ENCODE data around the gene MYLK4. TPM values are rescaled to one million over a fixed set of nuclear protein-coding genes. Genes with fewer than 3 reads are reported as not detected.

The MYLK4 gene
- total RNA-seq, 1 donor from 2014 or later: 0.23 TPM

- no peak for FAIRE-seq
- H3K4me2 ChIP-seq (ENCODE audit: low read length): no peak overlapping the region
Measured at GRCh38 chr6:2640551-2640950, 110.2 kb downstream of the MYLK4 start.

DNA sequence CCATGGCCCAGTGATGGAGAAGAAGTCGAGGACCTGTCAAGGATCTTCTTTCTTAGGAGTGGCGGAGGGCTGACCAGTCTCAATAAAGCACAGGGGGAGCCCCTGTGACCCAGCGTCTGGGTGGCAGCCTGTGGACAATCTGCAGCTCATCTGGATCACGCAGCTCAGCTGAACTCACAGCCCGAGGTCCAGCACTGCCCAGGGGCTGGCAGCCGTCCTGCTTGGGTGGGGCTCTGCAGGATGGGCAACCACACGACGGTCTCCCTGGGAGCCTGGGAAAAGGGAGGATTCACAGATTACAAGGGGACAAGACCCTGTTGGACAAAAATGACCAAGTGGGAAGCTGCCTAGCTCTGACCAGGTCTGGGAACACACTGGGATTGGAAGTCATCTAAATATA is 110.8 kb downstream of the MYLK4 start:
- Mint-ChIP-seq H3K27ac (ENCODE audit: unreplicated experiment) (no peak overlapping the region), H3K9me3 (ENCODE audit: unreplicated experiment) (peaks cover 2% of the 10 kb centered on the region), H3K4me1 (ENCODE audit: low read depth, unreplicated experiment) (no peaks in the 10 kb centered on the region), H3K27me3 (ENCODE audit: low read depth, unreplicated experiment) (peaks cover 33% of the 10 kb centered on the region), H3K4me3 (ENCODE audit: unreplicated experiment) (no peak overlapping the region), H3K36me3 (ENCODE audit: low read depth, unreplicated experiment) (no peaks in the 10 kb centered on the region)
- TF ChIP-seq EZH2 (IDR thresholded peaks at IDR 0.05; ENCODE audit: insufficient read depth, low read length): no peak
- no peak for TF ChIP-seq CTCF (IDR thresholded peaks at IDR 0.05; ENCODE audit: insufficient read depth, low read depth, low read length)
- peaks cover 16% of the 10 kb centered on the region for H3K27me3 ChIP-seq (ENCODE audit: insufficient read depth, low read length)
- H3K4me3 ChIP-seq (ENCODE audit: insufficient read depth, low read depth, low read length): no peak overlapping the region
- no peaks in the 10 kb centered on the region for H3K9me3 ChIP-seq (ENCODE audit: insufficient read depth, low read depth, low read length)
- H4K20me1 ChIP-seq (ENCODE audit: insufficient read depth, low read length): no peaks in the 10 kb centered on the region
- H3K9ac ChIP-seq (ENCODE audit: low read length): no peak overlapping the region
- H3K79me2 ChIP-seq (ENCODE audit: insufficient read depth, low read length): no peaks in the 10 kb centered on the region
- no peaks in the 10 kb centered on the region for H3K36me3 ChIP-seq (ENCODE audit: insufficient read depth, low read length)
- H3K27ac ChIP-seq (ENCODE audit: low read depth, low read length): no peak overlapping the region
- H2AFZ ChIP-seq (ENCODE audit: low read depth, low read length): no peak overlapping the region
- no peak for DNase-seq (ENCODE audit: low read depth)
- no peak overlapping the region for H3K4me2 ChIP-seq (ENCODE audit: low read length)
- peaks cover under 1% of the 10 kb centered on the region for H3K4me1 ChIP-seq (ENCODE audit: insufficient read depth, low read length)
- no peak for FAIRE-seq

More at GRCh38 chr6:2640551-2640950, 110.2 kb downstream of the MYLK4 start:
- H4K20me1 ChIP-seq (ENCODE audit: insufficient read depth, low read length): no peaks in the 10 kb centered on the region
- DNase-seq (ENCODE audit: low read depth): no peak
- no peaks in the 10 kb centered on the region for H3K36me3 ChIP-seq (ENCODE audit: insufficient read depth, low read length)
- no peak overlapping the region for H2AFZ ChIP-seq (ENCODE audit: low read depth, low read length)
- H3K36me3 Mint-ChIP-seq (ENCODE audit: low read depth, unreplicated experiment): no peaks in the 10 kb centered on the region
- H3K4me3 ChIP-seq (ENCODE audit: insufficient read depth, low read depth, low read length): no peak overlapping the region
- no peaks in the 10 kb centered on the region for H3K79me2 ChIP-seq (ENCODE audit: insufficient read depth, low read length)
- H3K27ac Mint-ChIP-seq (ENCODE audit: unreplicated experiment): no peak overlapping the region
- no peaks in the 10 kb centered on the region for H3K9me3 ChIP-seq (ENCODE audit: insufficient read depth, low read depth, low read length)
- no peaks in the 10 kb centered on the region for H3K4me1 Mint-ChIP-seq (ENCODE audit: low read depth, unreplicated experiment)
- H3K27ac ChIP-seq (ENCODE audit: low read depth, low read length): no peak overlapping the region
- no peak overlapping the region for H3K9ac ChIP-seq (ENCODE audit: low read length)
- H3K27me3 Mint-ChIP-seq (ENCODE audit: low read depth, unreplicated experiment): peaks cover 33% of the 10 kb centered on the region
- no peak for TF ChIP-seq CTCF (IDR thresholded peaks at IDR 0.05; ENCODE audit: insufficient read depth, low read depth, low read length)
- TF ChIP-seq EZH2 (IDR thresholded peaks at IDR 0.05; ENCODE audit: insufficient read depth, low read length): no peak
- H3K4me1 ChIP-seq (ENCODE audit: insufficient read depth, low read length): no peaks in the 10 kb centered on the region
- peaks cover 2% of the 10 kb centered on the region for H3K9me3 Mint-ChIP-seq (ENCODE audit: unreplicated experiment)
- no peak overlapping the region for H3K4me3 Mint-ChIP-seq (ENCODE audit: unreplicated experiment)
- H3K27me3 ChIP-seq (ENCODE audit: insufficient read depth, low read length): peaks cover 16% of the 10 kb centered on the region

DNA sequence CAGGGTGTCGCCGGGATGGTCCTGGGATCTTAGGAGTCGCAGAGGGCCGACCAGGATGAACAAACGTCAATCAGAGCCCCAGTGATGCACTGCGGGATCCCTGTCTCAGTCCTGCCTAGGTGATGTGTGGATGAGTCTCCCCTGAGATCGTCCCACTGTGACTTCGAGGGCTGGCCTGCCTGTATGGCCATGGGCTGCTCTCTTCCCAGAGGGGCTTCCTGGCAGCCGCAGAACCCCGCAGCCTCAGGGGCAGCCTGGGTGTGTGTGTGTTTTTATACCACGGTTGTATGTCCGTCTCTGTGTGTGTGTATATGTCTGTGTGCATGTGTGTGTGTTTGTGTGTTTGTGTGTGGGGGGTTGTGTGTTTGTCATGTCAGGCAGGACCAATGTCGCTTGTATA is 111.6 kb downstream of the MYLK4 start:
- Mint-ChIP-seq H3K27ac (ENCODE audit: unreplicated experiment) (no peak overlapping the region), H3K27me3 (ENCODE audit: low read depth, unreplicated experiment) (peaks cover 33% of the 10 kb centered on the region), H3K36me3 (ENCODE audit: low read depth, unreplicated experiment) (no peaks in the 10 kb centered on the region), H3K9me3 (ENCODE audit: unreplicated experiment) (peaks cover 2% of the 10 kb centered on the region), H3K4me1 (ENCODE audit: low read depth, unreplicated experiment) (no peaks in the 10 kb centered on the region), H3K4me3 (ENCODE audit: unreplicated experiment) (no peak overlapping the region)
- no peak overlapping the region for H3K27ac ChIP-seq (ENCODE audit: low read depth, low read length)
- H3K79me2 ChIP-seq (ENCODE audit: insufficient read depth, low read length): no peaks in the 10 kb centered on the region
- no peak overlapping the region for H2AFZ ChIP-seq (ENCODE audit: low read depth, low read length)
- H3K9me3 ChIP-seq (ENCODE audit: insufficient read depth, low read depth, low read length): no peaks in the 10 kb centered on the region
- H4K20me1 ChIP-seq (ENCODE audit: insufficient read depth, low read length): no peaks in the 10 kb centered on the region
- TF ChIP-seq CTCF (IDR thresholded peaks at IDR 0.05; ENCODE audit: insufficient read depth, low read depth, low read length): no peak
- TF ChIP-seq EZH2 (IDR thresholded peaks at IDR 0.05; ENCODE audit: insufficient read depth, low read length): no peak
- DNase-seq (ENCODE audit: low read depth): no peak
- FAIRE-seq: no peak
- no peak overlapping the region for H3K4me2 ChIP-seq (ENCODE audit: low read length)
- peaks cover 14% of the 10 kb centered on the region for H3K27me3 ChIP-seq (ENCODE audit: insufficient read depth, low read length)
- H3K36me3 ChIP-seq (ENCODE audit: insufficient read depth, low read length): no peaks in the 10 kb centered on the region
- H3K4me1 ChIP-seq (ENCODE audit: insufficient read depth, low read length): peaks cover 4% of the 10 kb centered on the region
- no peak overlapping the region for H3K4me3 ChIP-seq (ENCODE audit: insufficient read depth, low read depth, low read length)
- H3K9ac ChIP-seq (ENCODE audit: low read length): no peak overlapping the region

All from astrocyte (in vitro differentiated cells and primary cell).